ENCODE data around the gene SLC38A4.

SLC38A4 gene

DNA sequence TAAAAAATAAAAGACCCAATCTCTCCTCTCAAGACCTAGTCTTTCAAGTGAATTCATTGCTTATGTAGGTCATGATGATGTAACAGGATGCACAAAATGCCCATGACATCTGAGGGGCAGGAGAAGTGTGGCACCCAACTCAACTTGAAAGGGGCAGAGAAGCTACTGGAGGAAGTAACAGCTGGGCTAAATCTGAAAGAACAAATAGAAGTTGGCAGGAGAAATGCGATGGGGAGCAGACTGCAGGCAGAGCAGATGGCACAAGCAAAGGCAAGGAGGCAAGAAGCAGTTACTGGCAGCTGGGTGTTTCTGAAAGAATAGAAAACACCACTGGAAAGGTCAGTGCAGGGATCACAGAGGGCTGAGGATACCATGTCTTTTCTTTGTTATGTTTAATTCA lies 14.6 kb downstream of the SLC38A4 start:
- no peak for DNase-seq

DNA sequence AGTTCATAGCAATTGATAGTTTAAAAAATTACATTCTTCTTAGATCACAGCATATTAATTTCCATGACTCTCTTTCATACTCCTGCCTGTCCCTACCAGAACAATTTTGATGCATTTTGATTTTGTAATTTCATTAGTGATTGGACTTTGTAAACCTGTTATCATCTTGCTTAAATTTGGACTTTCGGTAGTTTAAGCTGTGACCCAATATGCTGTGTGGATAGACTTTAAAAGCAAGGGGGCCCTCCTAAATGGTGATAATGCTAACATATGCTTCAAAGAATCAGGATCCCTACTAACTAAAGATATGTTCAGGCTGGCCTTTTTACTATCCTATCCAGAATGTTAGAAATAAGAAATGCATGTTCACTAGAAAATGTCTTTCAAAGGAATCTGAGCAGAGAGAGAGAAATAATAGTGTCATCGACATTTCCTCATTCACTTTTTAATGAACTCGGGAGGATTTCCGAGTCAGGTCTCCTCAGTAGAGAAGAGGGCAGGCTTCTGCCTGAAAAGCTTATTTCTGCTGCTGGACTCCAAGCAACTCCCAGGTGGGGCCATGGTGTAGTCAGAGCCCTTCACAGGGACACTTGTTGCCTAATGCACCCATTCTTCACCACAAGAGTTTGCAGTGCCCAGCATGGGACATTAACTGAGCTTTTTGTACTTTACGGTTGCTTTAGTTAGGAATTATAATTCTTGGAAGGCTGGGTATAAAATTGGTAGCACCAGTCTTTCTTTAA lies 16.7 kb downstream of the SLC38A4 start:
- DNase-seq: no peak

- DNase-seq: no peak
Observed at GRCh38 chr12:46808317-46808716, 17.5 kb downstream of the SLC38A4 start.

GRCh38 chr12:46804054-46804453 lies 21.7 kb downstream of the SLC38A4 start:
- no peak for DNase-seq

GRCh38 chr12:46803517-46803916 lies 22.3 kb downstream of the SLC38A4 start:
- DNase-seq: no peak

GRCh38 chr12:46801293-46801692 lies 24.5 kb downstream of the SLC38A4 start:
- DNase-seq: no peak

GRCh38 chr12:46800160-46800559 lies 25.6 kb downstream of the SLC38A4 start:
- no peak for DNase-seq

DNA sequence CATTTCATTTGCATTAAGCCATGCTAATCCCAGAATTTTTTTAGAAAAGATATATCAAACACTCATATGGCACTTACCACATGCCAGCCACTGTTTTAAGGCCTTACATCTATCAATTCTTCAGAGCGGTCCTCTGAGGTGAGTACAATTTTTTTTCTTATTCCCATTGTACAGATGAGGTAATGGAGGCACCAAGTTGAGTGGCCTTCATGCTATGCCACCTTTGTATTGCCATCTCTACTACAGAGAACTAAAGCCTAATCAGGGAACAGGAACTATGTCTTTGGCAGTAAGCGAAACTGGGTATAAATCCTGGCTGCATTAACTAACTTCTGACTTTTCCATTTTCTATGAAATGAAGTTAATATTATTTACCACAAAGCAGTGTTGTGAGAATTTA lies 27.1 kb downstream of the SLC38A4 start:
- DNase-seq: no peak

- DNase-seq: no peak
Observed at GRCh38 chr12:46798056-46798455, 27.7 kb downstream of the SLC38A4 start.

DNA sequence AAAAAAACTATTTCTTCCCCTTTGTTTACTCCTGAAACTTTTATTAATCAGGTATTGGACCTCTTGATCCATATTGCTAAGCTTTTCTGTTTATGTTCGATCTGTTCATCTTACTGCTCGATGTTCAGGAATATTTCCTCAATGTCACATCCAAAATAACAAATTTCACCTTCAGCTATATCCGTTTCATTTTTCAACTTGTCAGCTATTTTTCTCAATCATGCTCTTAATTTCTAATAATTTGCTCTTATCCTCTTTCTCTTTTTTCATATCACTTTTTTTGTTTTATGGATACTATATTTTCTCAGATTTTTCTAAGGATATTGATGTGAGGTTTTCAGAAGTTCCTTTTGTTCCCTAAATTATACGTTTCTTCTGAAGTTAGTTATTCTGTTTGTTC lies 29.8 kb downstream of the SLC38A4 start:
- DNase-seq: no peak

GRCh38 chr12:46794593-46795190 lies 31.1 kb downstream of the SLC38A4 start:
- DNase-seq: no peak

- no peak for DNase-seq
Observed at GRCh38 chr12:46792925-46793324, 32.9 kb downstream of the SLC38A4 start.

DNA sequence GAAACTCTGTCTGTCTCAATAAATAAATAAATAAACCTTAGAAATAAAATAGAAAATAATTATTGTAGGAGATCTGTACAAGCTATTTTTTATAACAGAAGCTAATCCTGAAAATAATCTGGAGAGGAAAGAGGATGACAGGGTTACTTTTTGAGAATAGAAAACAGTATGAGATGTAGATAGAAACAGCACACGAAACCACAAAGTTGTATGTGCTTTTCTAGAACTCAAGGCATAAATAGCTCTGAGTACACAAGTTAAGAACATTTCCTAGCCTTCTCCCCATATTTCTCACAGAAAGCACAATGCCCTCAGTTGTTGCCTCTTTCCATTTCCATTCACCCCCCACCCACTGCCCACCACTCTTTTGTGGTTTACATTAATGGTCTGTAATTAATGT lies 35.7 kb downstream of the SLC38A4 start:
- no peak for DNase-seq

DNA sequence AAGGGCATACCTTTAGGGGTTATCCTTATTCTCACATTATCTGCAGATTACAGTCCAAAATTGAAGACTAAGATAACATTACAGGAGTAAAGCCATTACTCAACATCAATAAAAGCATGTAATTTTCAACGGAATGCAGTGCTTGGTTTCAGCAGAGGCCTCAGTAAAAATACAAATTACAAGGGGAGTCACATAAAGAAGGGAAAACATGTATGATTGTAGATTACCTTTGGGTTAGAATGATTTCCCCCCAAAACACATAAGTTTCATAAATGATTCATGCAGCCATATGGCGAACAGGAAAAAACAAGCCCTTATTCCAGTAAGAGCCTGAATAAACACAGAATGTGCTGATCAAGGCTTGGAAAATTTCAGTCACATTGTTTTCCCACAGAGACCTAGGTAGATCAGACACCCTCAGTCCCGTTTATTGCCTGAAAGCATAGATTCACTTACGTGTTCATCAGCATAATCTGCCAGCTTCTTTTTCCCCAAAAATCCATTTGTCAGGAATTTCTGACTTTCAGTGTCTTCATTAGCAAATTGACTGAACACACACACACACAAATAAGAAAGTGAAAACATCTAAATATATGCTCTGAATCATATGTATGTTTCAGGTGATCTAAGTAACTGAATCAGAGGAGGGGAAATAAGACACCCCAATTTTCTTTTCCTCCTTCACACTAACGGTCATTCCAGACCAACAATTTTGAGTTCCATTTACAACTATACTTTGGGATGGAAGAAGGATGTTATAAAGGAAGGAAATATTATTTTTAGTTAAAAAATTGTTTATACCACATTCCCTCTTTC lies 37.5 kb downstream of the SLC38A4 start:
- no peak for DNase-seq

- no peak for DNase-seq
Observed at GRCh38 chr12:46787496-46788055, 38.2 kb downstream of the SLC38A4 start.

- DNase-seq: no peak
Observed at GRCh38 chr12:46786774-46787173, 39.0 kb downstream of the SLC38A4 start.

DNA sequence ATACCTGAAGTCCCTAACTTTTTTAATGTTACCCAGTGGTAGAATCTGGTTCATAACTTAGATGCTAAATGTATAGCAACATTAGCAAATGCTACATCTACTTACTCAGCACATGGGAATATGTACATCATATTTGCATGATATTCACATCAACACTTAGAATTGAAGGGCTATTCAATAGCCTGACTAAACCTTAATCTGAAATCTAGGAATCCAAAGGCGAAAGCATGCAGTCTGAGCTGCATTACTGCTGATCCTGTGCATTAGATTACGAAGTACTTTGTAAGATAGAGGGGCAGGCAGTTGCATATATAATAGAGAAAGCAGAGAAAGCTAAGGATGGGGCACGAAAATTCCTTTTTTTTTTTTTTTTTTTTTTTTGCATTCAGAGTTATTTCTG lies 40.4 kb downstream of the SLC38A4 start:
- no peak for DNase-seq

- no peak for DNase-seq
Observed at GRCh38 chr12:46783871-46784270, 41.9 kb downstream of the SLC38A4 start.

GRCh38 chr12:46779879-46780278 lies 45.9 kb downstream of the SLC38A4 start:
- DNase-seq: no peak

GRCh38 chr12:46779063-46779462 lies 46.7 kb downstream of the SLC38A4 start:
- no peak for DNase-seq

DNA sequence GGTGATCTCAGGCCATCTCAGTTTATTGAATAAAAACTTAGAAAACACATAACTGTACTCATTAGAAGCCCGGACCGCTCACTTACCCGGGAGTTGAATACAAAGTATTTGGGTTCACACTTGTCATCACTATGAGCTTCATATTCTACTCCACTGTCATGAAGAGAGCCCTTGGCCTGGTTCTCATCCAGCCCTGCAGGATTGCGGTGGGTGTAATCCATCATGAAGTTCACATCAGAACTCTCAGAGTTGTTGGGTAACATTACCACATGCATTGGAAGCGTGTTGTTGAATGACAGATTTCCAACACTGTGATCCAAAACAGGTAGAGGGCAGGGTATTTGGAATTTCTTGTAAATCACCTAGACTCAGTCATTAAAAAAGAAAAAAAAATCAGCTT lies 47.4 kb downstream of the SLC38A4 start:
- no peak for DNase-seq

GRCh38 chr12:46777587-46777986 lies 48.2 kb downstream of the SLC38A4 start:
- DNase-seq: no peak

DNA sequence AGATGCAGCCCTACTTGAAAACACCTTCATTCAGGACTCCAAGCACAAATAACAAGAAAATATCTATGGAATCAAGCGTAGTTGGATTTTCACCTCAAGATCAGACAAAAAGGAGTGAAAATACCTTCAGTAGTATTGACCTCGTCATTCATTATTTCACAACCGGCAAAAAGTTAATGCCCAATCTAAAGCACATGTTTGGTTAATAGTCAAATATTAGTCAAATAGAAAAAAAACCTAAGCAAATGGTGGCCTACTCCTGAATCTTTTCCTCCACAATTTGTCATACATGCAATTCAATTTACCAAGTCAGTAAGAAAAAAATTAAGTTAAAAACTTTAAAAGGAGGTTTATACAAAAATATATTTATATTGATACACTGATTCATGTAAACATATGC lies 50.0 kb downstream of the SLC38A4 start:
- no peak for DNase-seq

GRCh38 chr12:46774322-46774633 lies 51.5 kb downstream of the SLC38A4 start:
- no peak for DNase-seq

All from activated naive CD4-positive, alpha-beta T cell treated with Interleukin-2 at 50 U/mL for 16 hours (primary cell).